ENCODE data around the gene ZDHHC22.

The ZDHHC22 gene

GRCh38 chr14:77125823-77126325 lies 15.7 kb downstream of the ZDHHC22 start:
- DNase-seq: no peak

GRCh38 chr14:77125281-77125801 lies 16.2 kb downstream of the ZDHHC22 start:
- DNase-seq: no peak

GRCh38 chr14:77124345-77125280 lies 17.0 kb downstream of the ZDHHC22 start:
- DNase-seq: no peak

GRCh38 chr14:77123381-77124325 lies 17.9 kb downstream of the ZDHHC22 start:
- peak; percentile 26 for DNase-seq

- no peak for DNase-seq
These were observed 19.0 kb downstream of the ZDHHC22 start for GRCh38 chr14:77122526-77123125.

GRCh38 chr14:77120771-77121743 lies 20.5 kb downstream of the ZDHHC22 start:
- no peak for DNase-seq

GRCh38 chr14:77119851-77120250 lies 21.7 kb downstream of the ZDHHC22 start:
- DNase-seq: no peak

- no peak for DNase-seq
These were observed 25.3 kb downstream of the ZDHHC22 start for GRCh38 chr14:77116172-77116817.

GRCh38 chr14:77114609-77115008 lies 27.0 kb downstream of the ZDHHC22 start:
- DNase-seq: no peak

GRCh38 chr14:77113644-77114043 lies 27.9 kb downstream of the ZDHHC22 start:
- no peak for DNase-seq

GRCh38 chr14:77111021-77111420 lies 30.6 kb downstream of the ZDHHC22 start:
- no peak for DNase-seq

GRCh38 chr14:77110286-77110685 lies 31.3 kb downstream of the ZDHHC22 start:
- no peak for DNase-seq

GRCh38 chr14:77109656-77110055 lies 31.9 kb downstream of the ZDHHC22 start:
- no peak for DNase-seq

GRCh38 chr14:77108753-77109152 lies 32.8 kb downstream of the ZDHHC22 start:
- no peak for DNase-seq

GRCh38 chr14:77107228-77107627 lies 34.4 kb downstream of the ZDHHC22 start:
- no peak for DNase-seq

GRCh38 chr14:77106666-77107065 lies 34.9 kb downstream of the ZDHHC22 start:
- DNase-seq: no peak

- DNase-seq: no peak
These were observed 36.2 kb downstream of the ZDHHC22 start for GRCh38 chr14:77105145-77105939.

GRCh38 chr14:77104393-77104792 lies 37.2 kb downstream of the ZDHHC22 start:
- no peak for DNase-seq

GRCh38 chr14:77103951-77104350 lies 37.6 kb downstream of the ZDHHC22 start:
- DNase-seq: no peak

- no peak for DNase-seq
These were observed 38.1 kb downstream of the ZDHHC22 start for GRCh38 chr14:77103475-77103874.
